ENCODE measurements around the gene PDGFD. TPM values are rescaled to one million over a fixed set of nuclear protein-coding genes. Genes with fewer than 3 reads are reported as not detected.

The PDGFD gene
- polyA plus RNA-seq, 1 donor from 2014 or later, result 1.0 TPM

GRCh38 chr11:103936059-103936458 lies 227.9 kb downstream of the PDGFD start:
- TF ChIP-seq REST (IDR thresholded peaks at IDR 0.05; ENCODE audit: borderline replicate concordance) (no peak), EZH2 (IDR thresholded peaks at IDR 0.05; ENCODE audit: borderline replicate concordance, insufficient read depth, low read length, poor library complexity, severe bottlenecking) (no peak), TAF1 (IDR thresholded peaks at IDR 0.05; ENCODE audit: low read depth) (no peak), SMC3 (conservative IDR thresholded peaks at IDR 0.05; ENCODE audit: poor library complexity) (no peak), RAD21 (conservative IDR thresholded peaks at IDR 0.05) (no peak), CTCF (IDR thresholded peaks at IDR 0.05; ENCODE audit: poor library complexity, severe bottlenecking) (no peak), POLR2AphosphoS5 (IDR thresholded peaks at IDR 0.05) (no peak), EP300 (conservative IDR thresholded peaks at IDR 0.05; ENCODE audit: poor library complexity, severe bottlenecking) (no peak)

GRCh38 chr11:103935219-103935618 lies 228.7 kb downstream of the PDGFD start:
- no peak for TF ChIP-seq RAD21 (conservative IDR thresholded peaks at IDR 0.05)
- no peak for TF ChIP-seq SMC3 (conservative IDR thresholded peaks at IDR 0.05; ENCODE audit: poor library complexity)
- Histone ChIP-seq H3K4me3 (ENCODE audit: low read length) (no peak overlapping the region), H3K9me3 (ENCODE audit: low read length) (no peaks in the 10 kb centered on the region), H3K79me2 (replicated peaks; ENCODE audit: insufficient read depth, low read length) (no peaks in the 10 kb centered on the region), H3K4me2 (ENCODE audit: low read length) (no peak overlapping the region), H3F3A (ENCODE audit: insufficient read depth, low read length, poor library complexity, severe bottlenecking) (no peaks in the 10 kb centered on the region), H2AFZ (ENCODE audit: low read depth, low read length) (no peak overlapping the region), H3K9ac (ENCODE audit: low read length) (no peak overlapping the region), H3K36me3 (ENCODE audit: insufficient read depth, low read length) (no peaks in the 10 kb centered on the region), H3K9me2 (ENCODE audit: insufficient read depth, low read length) (no peaks in the 10 kb centered on the region), H3K27ac (ENCODE audit: low read length) (no peak overlapping the region), H3K27me3 (ENCODE audit: insufficient read depth, low read depth, low read length) (no peaks in the 10 kb centered on the region), H4K20me1 (ENCODE audit: insufficient read depth) (no peaks in the 10 kb centered on the region)

More at GRCh38 chr11:103936059-103936458, 227.9 kb downstream of the PDGFD start:
- no peaks in the 10 kb centered on the region for H3F3A ChIP-seq (ENCODE audit: insufficient read depth, low read length, poor library complexity, severe bottlenecking)
- no peaks in the 10 kb centered on the region for H3K9me2 ChIP-seq (ENCODE audit: insufficient read depth, low read length)
- H3K9me3 ChIP-seq (ENCODE audit: low read length), result no peaks in the 10 kb centered on the region
- H3K27ac ChIP-seq (ENCODE audit: low read length), result no peak overlapping the region
- H3K36me3 ChIP-seq (ENCODE audit: insufficient read depth, low read length), result no peaks in the 10 kb centered on the region
- H3K9ac ChIP-seq (ENCODE audit: low read length), result no peak overlapping the region
- H3K4me2 ChIP-seq (ENCODE audit: low read length), result no peak overlapping the region
- no peak overlapping the region for H2AFZ ChIP-seq (ENCODE audit: low read depth, low read length)
- no peaks in the 10 kb centered on the region for H3K79me2 ChIP-seq (replicated peaks; ENCODE audit: insufficient read depth, low read length)
- no peaks in the 10 kb centered on the region for H4K20me1 ChIP-seq (ENCODE audit: insufficient read depth)
- H3K27me3 ChIP-seq (ENCODE audit: insufficient read depth, low read depth, low read length), result no peaks in the 10 kb centered on the region
- no peak overlapping the region for H3K4me3 ChIP-seq (ENCODE audit: low read length)

Measured in neural cell (in vitro differentiated cells).